Ishikawa (cell line): Measurements from ENCODE around the gene OSBPL1A.

ENCODE experiments used
- CEBPB ChIP-seq: IDR thresholded peaks from 2 replicates; pipeline ENCODE4 v1.6.1; 2012
- EGR1 ChIP-seq: IDR thresholded peaks from 2 replicates; pipeline ENCODE4 v1.6.1; 2012
- EP300 ChIP-seq: IDR thresholded peaks from 2 replicates; pipeline ENCODE4 v1.6.1; 2012; ENCODE audit warnings: borderline replicate concordance
- FOXM1 ChIP-seq: IDR thresholded peaks from 2 replicates; pipeline ENCODE4 v1.6.1; 2012; ENCODE audit warnings: low read depth, borderline replicate concordance
- NFIC ChIP-seq: IDR thresholded peaks from 2 replicates; pipeline ENCODE4 v1.6.1; 2012
- RAD21 ChIP-seq: IDR thresholded peaks from 2 replicates; pipeline ENCODE4 v1.6.1; 2012; ENCODE audit warnings: low read depth
- TAF1 ChIP-seq: IDR thresholded peaks from 2 replicates; pipeline ENCODE4 v1.6.1; 2012; ENCODE audit warnings: low read depth, mild to moderate bottlenecking
- TCF12 ChIP-seq: IDR thresholded peaks from 2 replicates; pipeline ENCODE4 v1.6.1; 2012; ENCODE audit warnings: low read depth
- TEAD4 ChIP-seq: IDR thresholded peaks from 2 replicates; pipeline ENCODE4 v1.6.1; 2012
- YY1 ChIP-seq: IDR thresholded peaks from 2 replicates; pipeline ENCODE4 v1.6.1; 2012; ENCODE audit warnings: low read depth
- ZBTB7A ChIP-seq: IDR thresholded peaks from 2 replicates; pipeline ENCODE4 v1.6.1; 2012; ENCODE audit warnings: low read depth
- TF ChIP-seq, protein P1 (sequence below): IDR thresholded peaks from 2 replicates; pipeline ENCODE4 v1.6.1; 2012; ENCODE audit warnings: low read depth, mild to moderate bottlenecking
- TF ChIP-seq, protein P2 (sequence below): IDR thresholded peaks from 2 replicates; pipeline ENCODE4 v1.6.1; 2012
- TF ChIP-seq, protein P3 (sequence below): IDR thresholded peaks from 2 replicates; pipeline ENCODE4 v1.6.1; 2012

OSBPL1A gene

DNA sequence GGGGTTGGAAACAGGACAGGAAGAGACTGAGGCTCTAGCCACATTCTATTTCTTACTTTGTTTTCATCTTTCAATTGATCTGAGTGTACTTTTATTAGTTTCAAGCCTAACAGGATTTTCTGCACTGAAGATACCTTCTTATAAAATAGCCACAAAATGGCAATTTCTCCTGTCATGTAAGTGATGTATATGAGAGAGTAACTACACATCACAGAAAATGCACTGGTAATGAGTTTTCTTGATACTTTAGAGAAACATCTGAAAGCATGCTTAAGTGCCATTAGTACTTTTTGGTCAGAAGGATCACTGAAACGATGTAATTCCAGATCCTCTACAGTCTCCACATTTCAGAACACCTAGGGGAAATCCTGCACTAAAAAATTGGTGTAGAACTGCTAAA lies 153.9 kb downstream of the OSBPL1A start:
- TF ChIP-seq, protein P1, sequence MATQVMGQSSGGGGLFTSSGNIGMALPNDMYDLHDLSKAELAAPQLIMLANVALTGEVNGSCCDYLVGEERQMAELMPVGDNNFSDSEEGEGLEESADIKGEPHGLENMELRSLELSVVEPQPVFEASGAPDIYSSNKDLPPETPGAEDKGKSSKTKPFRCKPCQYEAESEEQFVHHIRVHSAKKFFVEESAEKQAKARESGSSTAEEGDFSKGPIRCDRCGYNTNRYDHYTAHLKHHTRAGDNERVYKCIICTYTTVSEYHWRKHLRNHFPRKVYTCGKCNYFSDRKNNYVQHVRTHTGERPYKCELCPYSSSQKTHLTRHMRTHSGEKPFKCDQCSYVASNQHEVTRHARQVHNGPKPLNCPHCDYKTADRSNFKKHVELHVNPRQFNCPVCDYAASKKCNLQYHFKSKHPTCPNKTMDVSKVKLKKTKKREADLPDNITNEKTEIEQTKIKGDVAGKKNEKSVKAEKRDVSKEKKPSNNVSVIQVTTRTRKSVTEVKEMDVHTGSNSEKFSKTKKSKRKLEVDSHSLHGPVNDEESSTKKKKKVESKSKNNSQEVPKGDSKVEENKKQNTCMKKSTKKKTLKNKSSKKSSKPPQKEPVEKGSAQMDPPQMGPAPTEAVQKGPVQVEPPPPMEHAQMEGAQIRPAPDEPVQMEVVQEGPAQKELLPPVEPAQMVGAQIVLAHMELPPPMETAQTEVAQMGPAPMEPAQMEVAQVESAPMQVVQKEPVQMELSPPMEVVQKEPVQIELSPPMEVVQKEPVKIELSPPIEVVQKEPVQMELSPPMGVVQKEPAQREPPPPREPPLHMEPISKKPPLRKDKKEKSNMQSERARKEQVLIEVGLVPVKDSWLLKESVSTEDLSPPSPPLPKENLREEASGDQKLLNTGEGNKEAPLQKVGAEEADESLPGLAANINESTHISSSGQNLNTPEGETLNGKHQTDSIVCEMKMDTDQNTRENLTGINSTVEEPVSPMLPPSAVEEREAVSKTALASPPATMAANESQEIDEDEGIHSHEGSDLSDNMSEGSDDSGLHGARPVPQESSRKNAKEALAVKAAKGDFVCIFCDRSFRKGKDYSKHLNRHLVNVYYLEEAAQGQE: no peak
- TF ChIP-seq EGR1 (no peak), YY1 (no peak), ZBTB7A (no peak), RAD21 (no peak), TEAD4 (no peak), TCF12 (no peak), CEBPB (no peak)
- TF ChIP-seq, protein P2, sequence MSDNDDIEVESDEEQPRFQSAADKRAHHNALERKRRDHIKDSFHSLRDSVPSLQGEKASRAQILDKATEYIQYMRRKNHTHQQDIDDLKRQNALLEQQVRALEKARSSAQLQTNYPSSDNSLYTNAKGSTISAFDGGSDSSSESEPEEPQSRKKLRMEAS: no peak
- TF ChIP-seq, protein P3, sequence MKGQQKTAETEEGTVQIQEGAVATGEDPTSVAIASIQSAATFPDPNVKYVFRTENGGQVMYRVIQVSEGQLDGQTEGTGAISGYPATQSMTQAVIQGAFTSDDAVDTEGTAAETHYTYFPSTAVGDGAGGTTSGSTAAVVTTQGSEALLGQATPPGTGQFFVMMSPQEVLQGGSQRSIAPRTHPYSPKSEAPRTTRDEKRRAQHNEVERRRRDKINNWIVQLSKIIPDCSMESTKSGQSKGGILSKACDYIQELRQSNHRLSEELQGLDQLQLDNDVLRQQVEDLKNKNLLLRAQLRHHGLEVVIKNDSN: no peak

DNA sequence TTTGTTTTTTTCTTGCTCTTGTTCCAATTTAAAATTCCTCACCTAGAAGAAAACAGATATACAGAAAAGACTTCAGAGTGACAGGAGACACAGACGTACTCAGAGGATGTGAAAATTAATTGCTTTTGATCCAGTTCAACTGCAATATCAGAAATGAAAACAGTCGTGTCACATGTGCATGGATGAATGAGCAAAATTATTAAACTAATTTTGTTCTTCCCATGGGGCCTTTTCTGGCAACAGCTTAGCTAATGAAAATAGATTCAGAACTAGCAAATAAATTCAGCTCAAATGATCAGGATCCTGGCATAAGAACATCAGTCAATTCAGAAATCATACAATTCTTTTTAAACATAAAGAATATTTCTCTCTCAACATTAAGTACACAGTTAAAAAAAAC lies 158.3 kb downstream of the OSBPL1A start:
- TF ChIP-seq CEBPB (no peak), FOXM1 (no peak), RAD21 (no peak), TEAD4 (no peak), TCF12 (no peak), NFIC (no peak), EP300 (no peak), EGR1 (no peak), YY1 (no peak), ZBTB7A (no peak), TAF1 (no peak)
- TF ChIP-seq, protein P1: no peak
- TF ChIP-seq, protein P3: no peak

DNA sequence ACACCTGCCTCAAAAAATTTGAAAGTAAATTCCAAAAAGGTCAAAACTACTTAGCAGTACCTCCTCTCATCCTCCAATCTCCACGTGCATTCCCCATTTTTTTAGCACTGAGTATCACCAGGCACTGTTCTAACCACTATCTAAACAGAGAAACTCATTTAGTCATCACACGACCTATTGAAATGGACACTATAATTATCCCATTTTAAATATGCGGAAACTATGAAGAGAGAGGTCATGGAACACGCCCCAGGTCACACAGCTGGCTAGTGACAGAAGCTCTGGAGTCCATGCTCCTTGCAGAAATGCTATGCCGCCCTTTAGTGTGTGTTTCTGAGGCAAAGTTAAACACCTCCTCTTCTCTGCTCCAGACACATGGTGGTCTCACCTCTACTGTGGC lies 159.2 kb downstream of the OSBPL1A start:
- TF ChIP-seq, protein P1: no peak
- TF ChIP-seq YY1: no peak
- TF ChIP-seq, protein P2: no peak

DNA sequence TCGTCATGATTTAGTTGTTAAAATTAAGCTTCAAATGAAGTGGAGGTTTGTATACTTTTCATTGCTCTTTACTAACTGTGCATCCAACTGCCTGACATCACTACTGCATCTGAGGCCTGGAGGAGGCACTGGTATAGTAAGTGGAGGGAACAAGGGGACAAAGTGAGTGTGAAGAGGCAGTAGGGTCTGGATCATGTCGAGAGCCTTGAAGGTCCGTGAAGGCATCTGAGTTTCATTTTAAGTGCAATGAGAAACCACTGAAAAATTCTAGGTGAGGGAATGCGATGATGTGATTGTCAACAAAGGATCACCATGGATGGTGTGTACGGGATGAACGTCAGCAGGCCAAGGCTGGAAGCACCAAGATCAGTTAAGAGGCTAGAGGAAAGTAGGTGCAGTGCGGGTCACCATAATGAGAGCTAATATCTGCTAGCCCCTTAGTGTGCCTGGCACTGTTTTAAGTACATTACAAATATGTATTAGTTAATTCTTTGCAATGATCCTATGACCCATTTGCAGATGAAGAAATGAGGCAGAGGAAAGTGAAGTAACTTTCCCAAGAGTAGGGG lies 162.7 kb downstream of the OSBPL1A start:
- no peak for TF ChIP-seq EGR1
- no peak for TF ChIP-seq ZBTB7A

DNA sequence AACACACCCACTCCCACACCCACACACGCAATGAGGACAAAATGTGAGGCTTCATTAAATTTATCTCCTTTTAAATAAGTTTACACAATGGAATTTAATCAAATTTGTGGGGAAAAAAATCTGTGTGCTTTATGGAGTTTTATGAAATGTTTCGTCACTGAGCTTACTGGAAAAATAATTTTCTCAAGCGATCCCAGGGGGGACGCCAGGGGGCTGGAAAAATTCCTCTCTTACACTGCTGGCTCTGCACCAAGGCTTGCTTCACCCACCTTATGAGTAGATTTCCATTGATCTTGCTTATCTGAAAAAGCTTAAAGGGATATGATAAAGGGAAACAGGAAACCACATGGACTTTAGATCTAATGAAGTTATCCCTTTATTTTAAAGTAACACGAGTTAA lies 163.3 kb downstream of the OSBPL1A start:
- TF ChIP-seq NFIC: no peak
- no peak for TF ChIP-seq TCF12
- TF ChIP-seq, protein P3: no peak
- no peak for TF ChIP-seq FOXM1
- TF ChIP-seq EP300: no peak
